HepG2 (cell line): ENCODE data around the gene LSM14B. TPM values are rescaled to one million over a fixed set of nuclear protein-coding genes. Genes with fewer than 3 reads are reported as not detected.

Experiments used
- CEBPG ChIP-seq: IDR thresholded peaks from 2 replicates; pipeline ENCODE4 v1.6.1; 2016
- IRX3 ChIP-seq: sonication (generic); formaldehyde crosslinking; IDR thresholded peaks from 2 replicates; pipeline ENCODE4 v1.8.1; 2023; ENCODE audit warnings: mild to moderate bottlenecking, low read depth, missing genetic modification reagents, borderline replicate concordance
- KDM6A ChIP-seq: IDR thresholded peaks from 2 replicates; pipeline ENCODE4 v1.6.1; 2016; ENCODE audit warnings: low read depth
- MYPOP ChIP-seq: sonication (generic); formaldehyde crosslinking; IDR thresholded peaks from 2 replicates; pipeline ENCODE4 v1.8.1; 2023; ENCODE audit warnings: mild to moderate bottlenecking, moderate library complexity, missing genetic modification reagents
- RXRA ChIP-seq: sonication (generic); formaldehyde crosslinking; IDR thresholded peaks from 2 replicates; pipeline ENCODE4 v1.5.1; 2020; ENCODE audit warnings: missing genetic modification reagents
- TBX2 ChIP-seq: sonication (generic); formaldehyde crosslinking; IDR thresholded peaks from 2 replicates; pipeline ENCODE4 v1.5.0; 2020; ENCODE audit warnings: missing genetic modification reagents, mild to moderate bottlenecking, borderline replicate concordance
- USF2 ChIP-seq, 2 experiments: sonication (generic) in 1 of 2; formaldehyde crosslinking in 1 of 2; IDR thresholded peaks; 2 replicates each; pipeline versions ENCODE4 v1.5.1 to v1.6.1; 2011 to 2020; ENCODE audit warnings: borderline replicate concordance in 1 of 2, low read depth in 1 of 2, low read length in 1 of 2, mild to moderate bottlenecking in 1 of 2, missing genetic modification reagents in 1 of 2, moderate library complexity in 1 of 2
- ZBTB8A ChIP-seq: sonication (generic); formaldehyde crosslinking; IDR thresholded peaks from 2 replicates; pipeline ENCODE4 v1.4.0; 2020; ENCODE audit warnings: mild to moderate bottlenecking, low read depth, missing genetic modification reagents, borderline replicate concordance
- ZFX ChIP-seq: sonication (generic); formaldehyde crosslinking; IDR thresholded peaks from 2 replicates; pipeline ENCODE4 v1.4.0; 2020; ENCODE audit warnings: mild to moderate bottlenecking, low read depth, missing genetic modification reagents, moderate library complexity
- ZNF552 ChIP-seq: sonication (generic); formaldehyde crosslinking; IDR thresholded peaks from 2 replicates; pipeline ENCODE4 v1.9.0; 2022; ENCODE audit warnings: missing genetic modification reagents, mild to moderate bottlenecking, borderline replicate concordance
- ZNF7 ChIP-seq: IDR thresholded peaks from 2 replicates; pipeline ENCODE4 v1.6.1; 2016; ENCODE audit warnings: missing biosample characterization, missing genetic modification reagents
- polyA plus RNA-seq, 8 experiments: library from polyadenylated mRNA; depleted of rRNA in 3 of 8; stranded (reverse) in 7 of 8; unstranded in 1 of 8; fragments of >200 nt; fragmentation: Illumina TruSeq in 4 of 8; extraction: Trizol in 4 of 8; gene quantifications; 2 replicates each; pipeline versions ENCODE4 v1.2.1 to v1.2.3, GENCODE V29; 2011 to 2016; ENCODE audit warnings: low read depth in 4 of 8, missing spikeins in 1 of 8, mixed read lengths in 1 of 8; ENCODE audit not compliant: insufficient read depth in 1 of 8
- total RNA-seq, 5 experiments: library from RNA; depleted of rRNA; stranded (reverse); fragments of >200 nt; fragmentation: Illumina TruSeq; extraction: Trizol; gene quantifications; 2 replicates each; pipeline ENCODE4 v1.2.3, GENCODE V29; 2016; ENCODE audit warnings: low read depth in 1 of 5
- TF ChIP-seq, protein P1 (sequence below): sonication (generic); formaldehyde crosslinking; IDR thresholded peaks from 2 replicates; pipeline ENCODE4 v1.9.0; 2021; ENCODE audit warnings: missing genetic modification reagents, borderline replicate concordance
- TF ChIP-seq, protein P2 (sequence below): sonication (generic); formaldehyde crosslinking; IDR thresholded peaks from 2 replicates; pipeline ENCODE4 v1.9.0; 2022; ENCODE audit warnings: low read depth, missing genetic modification reagents
- TF ChIP-seq, protein P3 (sequence below): sonication (generic); formaldehyde crosslinking; IDR thresholded peaks from 2 replicates; pipeline ENCODE4 v1.4.0; 2020; ENCODE audit warnings: missing genetic modification reagents, borderline replicate concordance

LSM14B gene
- total and polyA plus RNA-seq, 2 of the 13 experiments (the other 11 are each of a cell fraction or from before 2014, with no cell fraction given), result 43.3 to 79.2 TPM

GRCh38 chr20:62146019-62146755, 23.9 kb downstream of the LSM14B start (continued):
- TF ChIP-seq MYPOP (CRISPR knock-in tag) (no peak), ZNF552 (CRISPR knock-in tag) (peak; percentile 29; the same call in 1 of the 2 replicates), RXRA (CRISPR knock-in tag) (peak; percentile 39; the same call in 1 of the 2 replicates), CEBPG (CRISPR knock-in tag) (no peak), ZNF7 (0 out of 2 replicates have a peak, but pooled peaks have one; percentile 17), ZFX (CRISPR knock-in tag) (peak; percentile 25; the same call in 1 of the 2 replicates), IRX3 (CRISPR knock-in tag) (peak; percentile 69; the same call in 1 of the 2 replicates), USF2 (IDR thresholded peaks at IDR 0.05; ENCODE audit: low read depth, low read length) (peak; percentile 89), USF2 (CRISPR knock-in tag; IDR thresholded peaks at IDR 0.05; ENCODE audit: borderline replicate concordance) (peak; percentile 74; the same call in 1 of the 2 replicates), ZBTB8A (no peak), KDM6A (peak; percentile 72; the same call in 1 of the 2 replicates), TBX2 (CRISPR knock-in tag) (peak; percentile 90)
- TF ChIP-seq, protein P1, sequence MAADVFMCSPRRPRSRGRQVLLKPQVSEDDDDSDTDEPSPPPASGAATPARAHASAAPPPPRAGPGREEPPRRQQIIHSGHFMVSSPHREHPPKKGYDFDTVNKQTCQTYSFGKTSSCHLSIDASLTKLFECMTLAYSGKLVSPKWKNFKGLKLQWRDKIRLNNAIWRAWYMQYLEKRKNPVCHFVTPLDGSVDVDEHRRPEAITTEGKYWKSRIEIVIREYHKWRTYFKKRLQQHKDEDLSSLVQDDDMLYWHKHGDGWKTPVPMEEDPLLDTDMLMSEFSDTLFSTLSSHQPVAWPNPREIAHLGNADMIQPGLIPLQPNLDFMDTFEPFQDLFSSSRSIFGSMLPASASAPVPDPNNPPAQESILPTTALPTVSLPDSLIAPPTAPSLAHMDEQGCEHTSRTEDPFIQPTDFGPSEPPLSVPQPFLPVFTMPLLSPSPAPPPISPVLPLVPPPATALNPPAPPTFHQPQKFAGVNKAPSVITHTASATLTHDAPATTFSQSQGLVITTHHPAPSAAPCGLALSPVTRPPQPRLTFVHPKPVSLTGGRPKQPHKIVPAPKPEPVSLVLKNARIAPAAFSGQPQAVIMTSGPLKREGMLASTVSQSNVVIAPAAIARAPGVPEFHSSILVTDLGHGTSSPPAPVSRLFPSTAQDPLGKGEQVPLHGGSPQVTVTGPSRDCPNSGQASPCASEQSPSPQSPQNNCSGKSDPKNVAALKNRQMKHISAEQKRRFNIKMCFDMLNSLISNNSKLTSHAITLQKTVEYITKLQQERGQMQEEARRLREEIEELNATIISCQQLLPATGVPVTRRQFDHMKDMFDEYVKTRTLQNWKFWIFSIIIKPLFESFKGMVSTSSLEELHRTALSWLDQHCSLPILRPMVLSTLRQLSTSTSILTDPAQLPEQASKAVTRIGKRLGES (CRISPR knock-in tag), result no peak
- TF ChIP-seq, protein P2, sequence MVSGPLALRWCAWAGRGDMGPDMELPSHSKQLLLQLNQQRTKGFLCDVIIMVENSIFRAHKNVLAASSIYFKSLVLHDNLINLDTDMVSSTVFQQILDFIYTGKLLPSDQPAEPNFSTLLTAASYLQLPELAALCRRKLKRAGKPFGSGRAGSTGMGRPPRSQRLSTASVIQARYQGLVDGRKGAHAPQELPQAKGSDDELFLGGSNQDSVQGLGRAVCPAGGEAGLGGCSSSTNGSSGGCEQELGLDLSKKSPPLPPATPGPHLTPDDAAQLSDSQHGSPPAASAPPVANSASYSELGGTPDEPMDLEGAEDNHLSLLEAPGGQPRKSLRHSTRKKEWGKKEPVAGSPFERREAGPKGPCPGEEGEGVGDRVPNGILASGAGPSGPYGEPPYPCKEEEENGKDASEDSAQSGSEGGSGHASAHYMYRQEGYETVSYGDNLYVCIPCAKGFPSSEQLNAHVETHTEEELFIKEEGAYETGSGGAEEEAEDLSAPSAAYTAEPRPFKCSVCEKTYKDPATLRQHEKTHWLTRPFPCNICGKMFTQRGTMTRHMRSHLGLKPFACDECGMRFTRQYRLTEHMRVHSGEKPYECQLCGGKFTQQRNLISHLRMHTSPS (CRISPR knock-in tag), result 0 out of 2 replicates have a peak, but pooled peaks have one; percentile 51
- TF ChIP-seq, protein P3, sequence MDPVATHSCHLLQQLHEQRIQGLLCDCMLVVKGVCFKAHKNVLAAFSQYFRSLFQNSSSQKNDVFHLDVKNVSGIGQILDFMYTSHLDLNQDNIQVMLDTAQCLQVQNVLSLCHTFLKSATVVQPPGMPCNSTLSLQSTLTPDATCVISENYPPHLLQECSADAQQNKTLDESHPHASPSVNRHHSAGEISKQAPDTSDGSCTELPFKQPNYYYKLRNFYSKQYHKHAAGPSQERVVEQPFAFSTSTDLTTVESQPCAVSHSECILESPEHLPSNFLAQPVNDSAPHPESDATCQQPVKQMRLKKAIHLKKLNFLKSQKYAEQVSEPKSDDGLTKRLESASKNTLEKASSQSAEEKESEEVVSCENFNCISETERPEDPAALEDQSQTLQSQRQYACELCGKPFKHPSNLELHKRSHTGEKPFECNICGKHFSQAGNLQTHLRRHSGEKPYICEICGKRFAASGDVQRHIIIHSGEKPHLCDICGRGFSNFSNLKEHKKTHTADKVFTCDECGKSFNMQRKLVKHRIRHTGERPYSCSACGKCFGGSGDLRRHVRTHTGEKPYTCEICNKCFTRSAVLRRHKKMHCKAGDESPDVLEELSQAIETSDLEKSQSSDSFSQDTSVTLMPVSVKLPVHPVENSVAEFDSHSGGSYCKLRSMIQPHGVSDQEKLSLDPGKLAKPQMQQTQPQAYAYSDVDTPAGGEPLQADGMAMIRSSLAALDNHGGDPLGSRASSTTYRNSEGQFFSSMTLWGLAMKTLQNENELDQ (CRISPR knock-in tag), result peak; percentile 48; the same call in 1 of the 2 replicates
